ENCODE results near the gene FASTKD2. TPM values are rescaled to one million over a fixed set of nuclear protein-coding genes. Genes with fewer than 3 reads are reported as not detected.
A peak's percentile ranks its signal among the peaks of the same experiment; 100 is the strongest.

The FASTKD2 gene
- total RNA-seq, 1 experiment from 2014 or later = 34.6 TPM

- Mint-ChIP-seq H3K27ac (ENCODE audit: low read depth, unreplicated experiment) (no peak overlapping the region), H3K4me1 (ENCODE audit: insufficient read depth, unreplicated experiment) (no peaks in the 10 kb centered on the region), H3K36me3 (ENCODE audit: insufficient read depth, unreplicated experiment) (peaks cover 91% of the 10 kb centered on the region), H3K4me3 (ENCODE audit: unreplicated experiment) (no peak overlapping the region), H3K27me3 (ENCODE audit: insufficient read depth, unreplicated experiment) (no peaks in the 10 kb centered on the region), H3K9me3 (ENCODE audit: unreplicated experiment) (no peaks in the 10 kb centered on the region)
- intact Hi-C loops (cut with micrococcal nuclease) = no loop called here
- no peak for TF ChIP-seq CTCF (IDR thresholded peaks at IDR 0.05; ENCODE audit: unreplicated experiment)
- BruUV-seq (replicated peaks) = no TSS peak
- ChIA-PET CTCF (interaction anchor here (1.4 kb wide), 1 partner anchor 81 kb away, joined by 3 read pairs; no protein-coding TSS in a partner anchor), POLR2A (interaction anchor here (0.7 kb wide), 2 partner anchors 11 to 99 kb away, joined by 3 read pairs; partner anchors contain the start of genes FASTKD2 and MDH1B)
- DNase-seq (ENCODE audit: unreplicated experiment) = no peak
Measured at GRCh38 chr2:206776432-206776831, 11.0 kb downstream of the FASTKD2 start.

GRCh38 chr2:206780671-206781070, 15.3 kb downstream of the FASTKD2 start:
- H3K4me3 Mint-ChIP-seq (ENCODE audit: unreplicated experiment) = no peak overlapping the region
- POLR2A ChIA-PET = interaction anchor here (0.6 to 1.2 kb wide), 3 partner anchors 13 to 98 kb away, joined by 3 to 4 read pairs (median 3); no protein-coding TSS in a partner anchor
- no peak for DNase-seq (ENCODE audit: unreplicated experiment)
- no peak overlapping the region for H3K27ac Mint-ChIP-seq (ENCODE audit: low read depth, unreplicated experiment)
- H3K4me1 Mint-ChIP-seq (ENCODE audit: insufficient read depth, unreplicated experiment) = no peaks in the 10 kb centered on the region
- no peaks in the 10 kb centered on the region for H3K27me3 Mint-ChIP-seq (ENCODE audit: insufficient read depth, unreplicated experiment)
- intact Hi-C loops (cut with micrococcal nuclease) = loop anchor here (1.0 to 2.0 kb wide), 3 partner anchors 87 to 388 kb away; no protein-coding TSS in a partner anchor
- peaks cover 68% of the 10 kb centered on the region for H3K36me3 Mint-ChIP-seq (ENCODE audit: insufficient read depth, unreplicated experiment)
- no TSS peak for BruUV-seq (replicated peaks)
- no peak for TF ChIP-seq CTCF (IDR thresholded peaks at IDR 0.05; ENCODE audit: unreplicated experiment)
- no peaks in the 10 kb centered on the region for H3K9me3 Mint-ChIP-seq (ENCODE audit: unreplicated experiment)
- CTCF ChIA-PET = interaction anchor here (0.6 to 8.3 kb wide), 25 partner anchors 12 to 819 kb away, joined by 3 to 138 read pairs (median 4); partner anchors contain the start of genes FASTKD2 and MDH1B

- DNase-seq (ENCODE audit: unreplicated experiment) = peak; percentile 21
- TF ChIP-seq CTCF (IDR thresholded peaks at IDR 0.05; ENCODE audit: unreplicated experiment) = peak; percentile 35
- Mint-ChIP-seq H3K4me3 (ENCODE audit: unreplicated experiment) (no peak overlapping the region), H3K27ac (ENCODE audit: low read depth, unreplicated experiment) (no peak overlapping the region), H3K27me3 (ENCODE audit: insufficient read depth, unreplicated experiment) (no peaks in the 10 kb centered on the region), H3K36me3 (ENCODE audit: insufficient read depth, unreplicated experiment) (peaks cover 57% of the 10 kb centered on the region), H3K4me1 (ENCODE audit: insufficient read depth, unreplicated experiment) (no peaks in the 10 kb centered on the region), H3K9me3 (ENCODE audit: unreplicated experiment) (no peaks in the 10 kb centered on the region)
- intact Hi-C loops (cut with micrococcal nuclease) = no loop called here
- ChIA-PET CTCF (interaction anchor here (0.6 to 8.3 kb wide), 11 partner anchors 9 to 689 kb away, joined by 3 to 138 read pairs (median 10); partner anchors contain the start of genes FASTKD2 and MDH1B), POLR2A (interaction anchor here (0.6 kb wide), 1 partner anchor 29 kb away, joined by 3 read pairs; no protein-coding TSS in a partner anchor)
- no TSS peak for BruUV-seq (replicated peaks)
Measured at GRCh38 chr2:206783718-206784117, 18.3 kb downstream of the FASTKD2 start.

GRCh38 chr2:206784559-206785353, 19.4 kb downstream of the FASTKD2 start:
- POLR2A ChIA-PET = no interaction called here
- H3K9me3 Mint-ChIP-seq (ENCODE audit: unreplicated experiment) = no peaks in the 10 kb centered on the region
- intact Hi-C loops (cut with micrococcal nuclease) = no loop called here
- peaks cover 57% of the 10 kb centered on the region for H3K36me3 Mint-ChIP-seq (ENCODE audit: insufficient read depth, unreplicated experiment)
- H3K4me1 Mint-ChIP-seq (ENCODE audit: insufficient read depth, unreplicated experiment) = no peaks in the 10 kb centered on the region
- no peak for TF ChIP-seq CTCF (IDR thresholded peaks at IDR 0.05; ENCODE audit: unreplicated experiment)
- H3K27me3 Mint-ChIP-seq (ENCODE audit: insufficient read depth, unreplicated experiment) = no peaks in the 10 kb centered on the region
- no TSS peak for BruUV-seq (replicated peaks)
- CTCF ChIA-PET = interaction anchor here (0.6 to 8.3 kb wide), 7 partner anchors 10 to 340 kb away, joined by 3 to 138 read pairs (median 4); partner anchors contain the start of genes FASTKD2 and MDH1B
- no peak overlapping the region for H3K27ac Mint-ChIP-seq (ENCODE audit: low read depth, unreplicated experiment)
- no peak overlapping the region for H3K4me3 Mint-ChIP-seq (ENCODE audit: unreplicated experiment)
- no peak for DNase-seq (ENCODE audit: unreplicated experiment)

All from MCF 10A (cell line).